HUES6 (cell line): Measurements from ENCODE around the gene DENND1A.
"Not testable (repeated sequence)": the region's sequence is repeated elsewhere in the genome, so short reads cannot be mapped to it uniquely, and the experiment has no call there.

Source experiments
- H3K27ac ChIP-seq: 2 replicates; pipeline ENCODE4 v1.7.0; 2013; ENCODE audit warnings: low read depth, mild to moderate bottlenecking, low read length, inconsistent platforms
- H3K27me3 ChIP-seq: 2 replicates; pipeline ENCODE4 v1.6.1; 2013; ENCODE audit warnings: low read length; ENCODE audit not compliant: control insufficient read depth, insufficient read depth
- H3K36me3 ChIP-seq: 2 replicates; pipeline ENCODE4 v1.6.1; 2013; ENCODE audit warnings: low read length; ENCODE audit not compliant: control insufficient read depth, insufficient read depth
- H3K4me1 ChIP-seq: 2 replicates; pipeline ENCODE4 v1.6.1; 2013; ENCODE audit warnings: low read length; ENCODE audit not compliant: control insufficient read depth, insufficient read depth
- H3K4me3 ChIP-seq: 2 replicates; pipeline ENCODE4 v1.5.1; 2013; ENCODE audit warnings: low read depth, low read length
- H3K9ac ChIP-seq: one replicate; pipeline ENCODE4 v1.6.1; 2013; ENCODE audit warnings: mild to moderate bottlenecking, low read length
- H3K9me3 ChIP-seq: 2 replicates; pipeline ENCODE4 v1.6.1; 2013; ENCODE audit warnings: low read depth, low read length; ENCODE audit not compliant: control insufficient read depth, insufficient read depth

The DENND1A gene

GRCh38 chr9:123929870-123930831, at the start of gene DENND1A:
Gene DENND1A, minus strand, starts transcription at chr9:123930126. Its CDS starts 221 bp downstream, at chr9:123929905.
- no peak within 1 kb of the TSS for H3K27ac ChIP-seq

GRCh38 chr9:123978981-123979380, 49.1 kb upstream of the DENND1A start:
- H3K9ac ChIP-seq, result no peak overlapping the region
- no peaks in the 10 kb centered on the region for H3K9me3 ChIP-seq
- no peaks in the 10 kb centered on the region for H3K36me3 ChIP-seq
- H3K4me3 ChIP-seq, result no peak overlapping the region
- no peak overlapping the region for H3K27ac ChIP-seq
- peaks cover 12% of the 10 kb centered on the region; the same call in 1 of the 2 replicates for H3K4me1 ChIP-seq
- peaks cover 68% of the 10 kb centered on the region for H3K27me3 ChIP-seq

More at GRCh38 chr9:123929870-123930831, at the start of gene DENND1A:
- Histone ChIP-seq H3K4me3 (peak within 1 kb of the TSS; percentile 73), H3K27me3 (peaks cover 8% of the 10 kb centered on the region; the same call in 1 of the 2 replicates), H3K4me1 (peaks cover 41% of the 10 kb centered on the region), H3K36me3 (no peaks in the 10 kb centered on the region), H3K9ac (peak within 1 kb of the TSS; percentile 28), H3K9me3 (no peaks in the 10 kb centered on the region)

DNA sequence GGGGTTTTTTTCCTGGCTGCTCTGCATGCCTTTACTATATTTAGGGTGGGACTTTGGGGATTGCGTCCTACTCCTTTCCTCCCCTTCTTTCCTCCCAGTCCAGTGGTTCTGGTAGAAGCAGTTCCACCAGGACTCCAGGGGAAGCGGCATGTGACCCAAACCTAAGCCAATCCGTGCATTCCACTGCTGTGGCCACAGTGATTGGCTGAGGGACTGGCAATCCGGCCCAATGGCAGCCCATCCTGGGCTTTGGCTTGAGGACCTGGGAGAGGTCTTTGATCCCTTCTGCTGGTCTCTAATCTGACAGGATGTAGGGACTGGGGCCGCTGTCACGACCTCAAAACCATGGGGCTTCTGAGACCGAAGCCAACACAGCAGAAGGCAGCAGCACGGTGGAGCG, 46.7 kb upstream of the DENND1A start:
- H3K27ac ChIP-seq, H3K4me1 ChIP-seq, H3K36me3 ChIP-seq, H3K4me3 ChIP-seq, H3K9ac ChIP-seq: not testable (repeated sequence)
- peaks cover 18% of the 10 kb centered on the region; the same call in 1 of the 2 replicates for H3K9me3 ChIP-seq
- H3K27me3 ChIP-seq, result peaks cover 44% of the 10 kb centered on the region

GRCh38 chr9:123975871-123976270, 45.9 kb upstream of the DENND1A start:
- H3K9ac ChIP-seq, result no peak overlapping the region
- peaks cover 42% of the 10 kb centered on the region for H3K27me3 ChIP-seq
- H3K27ac ChIP-seq, result no peak overlapping the region
- peaks cover 3% of the 10 kb centered on the region; the same call in 1 of the 2 replicates for H3K4me1 ChIP-seq
- no peaks in the 10 kb centered on the region for H3K36me3 ChIP-seq
- no peak overlapping the region for H3K4me3 ChIP-seq
- H3K9me3 ChIP-seq, result peaks cover 18% of the 10 kb centered on the region; the same call in 1 of the 2 replicates

DNA sequence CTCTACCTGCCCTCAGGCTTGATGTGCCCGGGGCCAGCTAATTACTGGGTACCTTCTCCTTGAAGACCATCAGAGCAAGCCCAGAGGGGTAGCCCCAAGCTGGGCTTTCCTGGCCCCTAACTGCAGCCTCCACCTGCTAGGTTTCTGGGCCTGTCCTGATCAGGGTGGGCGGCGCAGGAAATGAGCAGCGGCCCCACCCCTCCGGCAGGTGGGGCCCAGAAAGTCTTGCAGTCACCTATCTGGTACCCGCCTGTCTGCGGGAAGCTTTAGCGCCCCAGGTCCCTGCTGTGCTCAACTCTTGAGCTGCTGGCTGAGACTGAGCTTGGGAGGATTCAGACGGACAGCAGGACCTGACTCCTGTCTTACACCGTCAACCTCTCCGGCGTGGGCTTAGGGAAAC, 44.5 kb upstream of the DENND1A start:
- Histone ChIP-seq H3K27ac (no peak overlapping the region), H3K27me3 (peaks cover 33% of the 10 kb centered on the region), H3K4me3 (no peak overlapping the region), H3K9ac (no peak overlapping the region), H3K9me3 (peaks cover 18% of the 10 kb centered on the region; the same call in 1 of the 2 replicates), H3K36me3 (no peaks in the 10 kb centered on the region), H3K4me1 (peaks cover 3% of the 10 kb centered on the region; the same call in 1 of the 2 replicates)

- Histone ChIP-seq H3K9ac (no peak overlapping the region), H3K4me1 (peaks cover 3% of the 10 kb centered on the region; the same call in 1 of the 2 replicates), H3K36me3 (no peaks in the 10 kb centered on the region), H3K9me3 (peaks cover 18% of the 10 kb centered on the region; the same call in 1 of the 2 replicates), H3K4me3 (no peak overlapping the region), H3K27ac (no peak overlapping the region), H3K27me3 (peaks cover 26% of the 10 kb centered on the region)
Observed at GRCh38 chr9:123973590-123974223, 43.8 kb upstream of the DENND1A start.

GRCh38 chr9:123972618-123973017, 42.7 kb upstream of the DENND1A start:
- H3K27ac ChIP-seq, result no peak overlapping the region
- H3K27me3 ChIP-seq, result peaks cover 26% of the 10 kb centered on the region
- H3K4me3 ChIP-seq, result no peak overlapping the region
- H3K36me3 ChIP-seq, result no peaks in the 10 kb centered on the region
- no peak overlapping the region for H3K9ac ChIP-seq
- peaks cover 18% of the 10 kb centered on the region; the same call in 1 of the 2 replicates for H3K9me3 ChIP-seq
- H3K4me1 ChIP-seq, result peaks cover 3% of the 10 kb centered on the region; the same call in 1 of the 2 replicates

- Histone ChIP-seq H3K36me3 (no peaks in the 10 kb centered on the region), H3K27me3 (peaks cover 23% of the 10 kb centered on the region), H3K9ac (no peak overlapping the region), H3K9me3 (peaks cover 5% of the 10 kb centered on the region; the same call in 1 of the 2 replicates), H3K27ac (no peak overlapping the region), H3K4me1 (peaks cover 5% of the 10 kb centered on the region; the same call in 1 of the 2 replicates), H3K4me3 (no peak overlapping the region)
Observed at GRCh38 chr9:123967323-123967722, 37.4 kb upstream of the DENND1A start.

DNA sequence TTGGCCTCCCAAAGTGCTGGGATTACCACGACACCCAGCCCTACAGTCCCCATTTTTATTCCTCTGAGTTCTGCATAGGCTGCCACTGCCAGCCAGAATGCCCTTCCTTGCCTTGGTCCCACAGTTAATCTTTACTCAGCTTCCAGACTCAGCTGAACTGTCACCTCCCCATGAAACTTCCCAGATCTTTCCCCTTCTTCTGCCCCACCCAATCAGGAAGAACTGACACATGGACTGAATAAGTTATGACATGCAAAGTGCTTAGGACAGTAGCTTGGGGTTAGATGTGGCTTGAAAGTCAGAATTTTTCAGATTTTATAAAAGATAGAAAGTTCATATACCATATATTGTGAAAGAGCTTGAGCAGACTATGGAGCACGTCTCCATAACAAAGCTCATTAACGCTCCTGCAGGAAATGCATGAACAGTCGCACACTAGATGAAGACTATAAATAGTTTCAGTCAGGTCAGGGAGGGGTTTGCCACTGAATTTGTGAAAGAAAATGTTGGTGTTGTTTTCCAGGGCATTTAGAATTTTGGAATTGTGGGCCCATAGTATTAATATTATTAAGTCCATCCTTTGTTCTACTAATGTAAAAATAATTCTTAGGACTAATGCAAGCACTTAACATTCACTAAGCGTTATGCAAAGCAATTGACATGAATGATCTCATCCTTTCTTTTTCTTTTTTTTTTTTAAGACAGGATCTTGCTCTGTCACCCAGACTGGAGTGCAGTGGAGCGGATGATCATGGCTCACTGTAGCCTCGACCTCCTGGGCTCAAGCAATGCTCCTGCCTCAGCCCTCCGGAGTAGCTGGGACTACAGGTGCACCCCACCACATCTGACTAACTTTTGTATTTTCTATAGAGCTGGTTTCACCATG, 36.1 kb upstream of the DENND1A start:
- H3K27me3 ChIP-seq, result peaks cover 23% of the 10 kb centered on the region
- H3K4me3 ChIP-seq, result no peak overlapping the region
- H3K4me1 ChIP-seq, result peaks cover 7% of the 10 kb centered on the region
- no peaks in the 10 kb centered on the region for H3K36me3 ChIP-seq
- no peak overlapping the region for H3K9ac ChIP-seq
- H3K27ac ChIP-seq, result no peak overlapping the region
- no peaks in the 10 kb centered on the region for H3K9me3 ChIP-seq

DNA sequence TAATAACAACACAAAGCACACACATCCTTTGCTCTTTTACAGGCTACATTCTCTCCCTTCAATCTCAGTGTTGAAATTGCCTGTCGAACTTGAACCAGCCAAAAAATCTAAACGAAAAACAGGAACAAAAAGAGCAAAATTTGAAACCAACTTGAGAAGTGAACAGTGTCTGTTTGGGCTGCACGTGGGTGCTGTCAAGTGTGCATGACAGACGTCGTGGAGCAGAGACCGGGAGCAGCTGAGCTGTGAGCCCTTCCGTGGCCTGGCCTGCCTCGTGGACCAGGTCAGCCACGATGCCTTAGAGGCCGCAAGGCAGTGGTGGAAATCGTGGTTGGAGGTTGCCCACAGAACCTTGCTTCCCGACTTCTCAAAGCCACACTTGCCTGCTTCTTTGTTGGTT, 34.8 kb upstream of the DENND1A start:
- Histone ChIP-seq H3K27me3 (peaks cover 24% of the 10 kb centered on the region), H3K36me3 (no peaks in the 10 kb centered on the region), H3K27ac (no peak overlapping the region), H3K9me3 (no peaks in the 10 kb centered on the region), H3K4me3 (no peak overlapping the region), H3K9ac (no peak overlapping the region), H3K4me1 (peaks cover 13% of the 10 kb centered on the region)
